ENCODE measurements around the gene INTS14. TPM values are rescaled to one million over a fixed set of nuclear protein-coding genes. Genes with fewer than 3 reads are reported as not detected.

INTS14 gene
- total RNA-seq: 46.4 and 49.2 TPM in 2 replicates

GRCh38 chr15:65610871-65611718 lies at the start of gene INTS14:
Gene INTS14, minus strand, starts transcription at chr15:65611131. Its CDS starts 3,751 bp downstream, at chr15:65607380.
- Mint-ChIP-seq H3K27me3 (no peaks in the 10 kb centered on the region), H3K4me1 (peaks cover 28% of the 10 kb centered on the region), H3K27ac (peak within 1 kb of the TSS; percentile 96), H3K4me3 (peak within 1 kb of the TSS; percentile 99), H3K36me3 (ENCODE audit: low read depth) (peaks cover 5% of the 10 kb centered on the region), H3K9me3 (no peaks in the 10 kb centered on the region)
- peak; percentile 98 for DNase-seq
- intact Hi-C loops (cut with micrococcal nuclease): loop anchor here (1.0 kb wide), 2 partner anchors 94 to 258 kb away; partner anchors contain the start of genes DPP8 and RAB11A

- no peaks in the 10 kb centered on the region for H3K4me1 Mint-ChIP-seq
- H3K4me3 Mint-ChIP-seq: no peak overlapping the region
- H3K9me3 Mint-ChIP-seq: no peaks in the 10 kb centered on the region
- no peak for DNase-seq
- H3K27ac Mint-ChIP-seq: no peak overlapping the region
- H3K27me3 Mint-ChIP-seq: no peaks in the 10 kb centered on the region
- intact Hi-C loops (cut with micrococcal nuclease): no loop called here
- H3K36me3 Mint-ChIP-seq (ENCODE audit: low read depth): peaks cover 27% of the 10 kb centered on the region
Observed at GRCh38 chr15:65659502-65660052, 48.6 kb upstream of the INTS14 start.

GRCh38 chr15:65655457-65655856 lies 44.5 kb upstream of the INTS14 start:
- intact Hi-C loops (cut with micrococcal nuclease): no loop called here
- Mint-ChIP-seq H3K36me3 (ENCODE audit: low read depth) (peaks cover 45% of the 10 kb centered on the region), H3K9me3 (no peaks in the 10 kb centered on the region), H3K27ac (no peak overlapping the region), H3K4me1 (peaks cover 2% of the 10 kb centered on the region), H3K27me3 (no peaks in the 10 kb centered on the region), H3K4me3 (no peak overlapping the region)
- no peak for DNase-seq

- intact Hi-C loops (cut with micrococcal nuclease): no loop called here
- Mint-ChIP-seq H3K4me3 (no peak overlapping the region), H3K4me1 (peaks cover 4% of the 10 kb centered on the region), H3K27ac (no peak overlapping the region), H3K36me3 (ENCODE audit: low read depth) (peaks cover 46% of the 10 kb centered on the region), H3K9me3 (no peaks in the 10 kb centered on the region), H3K27me3 (no peaks in the 10 kb centered on the region)
- DNase-seq: no peak
Observed at GRCh38 chr15:65655026-65655425, 44.1 kb upstream of the INTS14 start.

- intact Hi-C loops (cut with micrococcal nuclease): no loop called here
- no peaks in the 10 kb centered on the region for H3K9me3 Mint-ChIP-seq
- H3K36me3 Mint-ChIP-seq (ENCODE audit: low read depth): peaks cover 43% of the 10 kb centered on the region
- no peak for DNase-seq
- H3K27me3 Mint-ChIP-seq: no peaks in the 10 kb centered on the region
- H3K4me3 Mint-ChIP-seq: no peak overlapping the region
- peaks cover 4% of the 10 kb centered on the region for H3K4me1 Mint-ChIP-seq
- no peak overlapping the region for H3K27ac Mint-ChIP-seq
Observed at GRCh38 chr15:65653801-65654521, 43.0 kb upstream of the INTS14 start.

- Mint-ChIP-seq H3K4me3 (no peak overlapping the region), H3K36me3 (ENCODE audit: low read depth) (peaks cover 40% of the 10 kb centered on the region), H3K9me3 (no peaks in the 10 kb centered on the region), H3K27ac (no peak overlapping the region), H3K4me1 (peaks cover 4% of the 10 kb centered on the region), H3K27me3 (no peaks in the 10 kb centered on the region)
- DNase-seq: no peak
- intact Hi-C loops (cut with micrococcal nuclease): no loop called here
Observed at GRCh38 chr15:65653341-65653740, 42.4 kb upstream of the INTS14 start.

GRCh38 chr15:65651831-65652749 lies 41.2 kb upstream of the INTS14 start:
- Mint-ChIP-seq H3K9me3 (no peaks in the 10 kb centered on the region), H3K27me3 (no peaks in the 10 kb centered on the region), H3K4me1 (peaks cover 4% of the 10 kb centered on the region), H3K4me3 (no peak overlapping the region), H3K36me3 (ENCODE audit: low read depth) (peaks cover 40% of the 10 kb centered on the region), H3K27ac (no peak overlapping the region)
- DNase-seq: no peak
- intact Hi-C loops (cut with micrococcal nuclease): no loop called here

GRCh38 chr15:65651042-65651322 lies 40.1 kb upstream of the INTS14 start:
- no peaks in the 10 kb centered on the region for H3K27me3 Mint-ChIP-seq
- H3K4me3 Mint-ChIP-seq: no peak overlapping the region
- H3K4me1 Mint-ChIP-seq: peaks cover 4% of the 10 kb centered on the region
- H3K36me3 Mint-ChIP-seq (ENCODE audit: low read depth): peaks cover 41% of the 10 kb centered on the region
- H3K9me3 Mint-ChIP-seq: no peaks in the 10 kb centered on the region
- DNase-seq: no peak
- intact Hi-C loops (cut with micrococcal nuclease): no loop called here
- no peak overlapping the region for H3K27ac Mint-ChIP-seq

GRCh38 chr15:65650312-65651041 lies 39.5 kb upstream of the INTS14 start:
- H3K9me3 Mint-ChIP-seq: no peaks in the 10 kb centered on the region
- H3K4me1 Mint-ChIP-seq: peaks cover 4% of the 10 kb centered on the region
- no peaks in the 10 kb centered on the region for H3K27me3 Mint-ChIP-seq
- no peak overlapping the region for H3K27ac Mint-ChIP-seq
- H3K4me3 Mint-ChIP-seq: no peak overlapping the region
- DNase-seq: no peak
- intact Hi-C loops (cut with micrococcal nuclease): no loop called here
- H3K36me3 Mint-ChIP-seq (ENCODE audit: low read depth): peaks cover 41% of the 10 kb centered on the region

GRCh38 chr15:65646486-65646885 lies 35.6 kb upstream of the INTS14 start:
- no peak for DNase-seq
- peaks cover 9% of the 10 kb centered on the region for H3K36me3 Mint-ChIP-seq (ENCODE audit: low read depth)
- H3K4me1 Mint-ChIP-seq: peaks cover 4% of the 10 kb centered on the region
- intact Hi-C loops (cut with micrococcal nuclease): no loop called here
- no peaks in the 10 kb centered on the region for H3K9me3 Mint-ChIP-seq
- no peaks in the 10 kb centered on the region for H3K27me3 Mint-ChIP-seq
- H3K4me3 Mint-ChIP-seq: no peak overlapping the region
- H3K27ac Mint-ChIP-seq: no peak overlapping the region

GRCh38 chr15:65645392-65645791 lies 34.5 kb upstream of the INTS14 start:
- Mint-ChIP-seq H3K4me1 (peaks cover 2% of the 10 kb centered on the region), H3K27ac (no peak overlapping the region), H3K36me3 (ENCODE audit: low read depth) (peaks cover 6% of the 10 kb centered on the region), H3K27me3 (no peaks in the 10 kb centered on the region), H3K4me3 (no peak overlapping the region), H3K9me3 (no peaks in the 10 kb centered on the region)
- intact Hi-C loops (cut with micrococcal nuclease): no loop called here
- DNase-seq: no peak

- Mint-ChIP-seq H3K9me3 (no peaks in the 10 kb centered on the region), H3K4me1 (no peaks in the 10 kb centered on the region), H3K36me3 (ENCODE audit: low read depth) (peaks cover 3% of the 10 kb centered on the region), H3K27ac (no peak overlapping the region), H3K27me3 (no peaks in the 10 kb centered on the region), H3K4me3 (no peak overlapping the region)
- intact Hi-C loops (cut with micrococcal nuclease): no loop called here
- DNase-seq: no peak
Observed at GRCh38 chr15:65644282-65644681, 33.4 kb upstream of the INTS14 start.

- Mint-ChIP-seq H3K27me3 (no peaks in the 10 kb centered on the region), H3K27ac (no peak overlapping the region), H3K9me3 (no peaks in the 10 kb centered on the region), H3K36me3 (ENCODE audit: low read depth) (peaks cover 3% of the 10 kb centered on the region), H3K4me1 (peaks cover 10% of the 10 kb centered on the region), H3K4me3 (no peak overlapping the region)
- intact Hi-C loops (cut with micrococcal nuclease): no loop called here
- DNase-seq: no peak
Observed at GRCh38 chr15:65642594-65642993, 31.7 kb upstream of the INTS14 start.
